GM12891 (cell line): Measurements from ENCODE around the gene SCN4B.

Experiments used
- DNase-seq: peaks from one replicate; pipeline ENCODE4 v3.0.0; 2011; ENCODE audit warnings: low spot score; ENCODE audit not compliant: insufficient read length
- FAIRE-seq: peaks from 2 replicates; lab custom pipeline; 2011; peaks lifted over from hg19 to GRCh38; lab: Jason Lieb, UNC
- PAX5 ChIP-seq: IDR thresholded peaks from 2 replicates; pipeline ENCODE4 v1.6.1; 2011; ENCODE audit warnings: low read length, moderate library complexity, mild to moderate bottlenecking; ENCODE audit not compliant: insufficient read depth, severe bottlenecking
- POLR2A ChIP-seq: IDR thresholded peaks from 2 replicates; pipeline ENCODE4 v1.6.1; 2011; ENCODE audit warnings: low read depth, low read length, control low read depth
- POLR2AphosphoS5 ChIP-seq: IDR thresholded peaks from 2 replicates; pipeline ENCODE4 v1.6.1; 2011; ENCODE audit warnings: low read depth, low read length, control low read depth
- POU2F2 ChIP-seq: IDR thresholded peaks from 2 replicates; pipeline ENCODE4 v1.6.1; 2011; ENCODE audit warnings: low read depth, mild to moderate bottlenecking, control low read depth, low read length, moderate library complexity
- SPI1 ChIP-seq: IDR thresholded peaks from 2 replicates; pipeline ENCODE4 v1.6.1; 2011; ENCODE audit warnings: low read depth, low read length, control low read depth
- TAF1 ChIP-seq: IDR thresholded peaks from 2 replicates; pipeline ENCODE4 v1.6.1; 2011; ENCODE audit warnings: low read depth, low read length, control low read depth

The SCN4B gene

GRCh38 chr11:118112711-118113430 lies 39.8 kb downstream of the SCN4B start:
- no peak for FAIRE-seq
- no peak for DNase-seq
- TF ChIP-seq PAX5, result no peak
- TF ChIP-seq POLR2AphosphoS5, result no peak
- no peak for TF ChIP-seq POLR2A
- TF ChIP-seq POU2F2, result no peak
- TF ChIP-seq SPI1, result no peak
- no peak for TF ChIP-seq TAF1

GRCh38 chr11:118111744-118112035 lies 40.9 kb downstream of the SCN4B start:
- TF ChIP-seq TAF1 (no peak), POLR2A (no peak), POU2F2 (no peak), PAX5 (no peak), POLR2AphosphoS5 (no peak), SPI1 (no peak)
- DNase-seq (no peak), FAIRE-seq (no peak)

GRCh38 chr11:118111019-118111743 lies 41.4 kb downstream of the SCN4B start:
- no peak for FAIRE-seq
- DNase-seq, result no peak

GRCh38 chr11:118109231-118109630 lies 43.4 kb downstream of the SCN4B start:
- TF ChIP-seq SPI1 (no peak), POLR2A (no peak)

More at GRCh38 chr11:118111019-118111743, 41.4 kb downstream of the SCN4B start:
- TF ChIP-seq POU2F2 (no peak), POLR2AphosphoS5 (no peak), PAX5 (no peak), SPI1 (no peak), POLR2A (no peak), TAF1 (no peak)

GRCh38 chr11:118108513-118108912 lies 44.1 kb downstream of the SCN4B start:
- no peak for DNase-seq
- TF ChIP-seq POLR2AphosphoS5, result no peak
- TF ChIP-seq SPI1, result no peak
- TF ChIP-seq POU2F2, result no peak
- no peak for TF ChIP-seq TAF1
- no peak for TF ChIP-seq POLR2A
- TF ChIP-seq PAX5, result no peak
- no peak for FAIRE-seq

More at GRCh38 chr11:118109231-118109630, 43.4 kb downstream of the SCN4B start:
- DNase-seq (no peak), FAIRE-seq (no peak)

- FAIRE-seq (no peak), DNase-seq (no peak)
- no peak for TF ChIP-seq SPI1
- TF ChIP-seq POLR2AphosphoS5, result no peak
- TF ChIP-seq TAF1, result no peak
- TF ChIP-seq PAX5, result no peak
- no peak for TF ChIP-seq POLR2A
- no peak for TF ChIP-seq POU2F2
Measured at GRCh38 chr11:118106789-118107335, 45.8 kb downstream of the SCN4B start.

- no peak for TF ChIP-seq POLR2A
- no peak for TF ChIP-seq POLR2AphosphoS5
- TF ChIP-seq SPI1, result no peak
- no peak for TF ChIP-seq TAF1
- TF ChIP-seq PAX5, result no peak
- TF ChIP-seq POU2F2, result no peak
- FAIRE-seq (no peak), DNase-seq (no peak)
Measured at GRCh38 chr11:118105657-118106305, 46.8 kb downstream of the SCN4B start.

- TF ChIP-seq PAX5, result no peak
- no peak for TF ChIP-seq POLR2AphosphoS5
- TF ChIP-seq POU2F2, result no peak
- TF ChIP-seq TAF1, result no peak
- TF ChIP-seq SPI1, result no peak
- no peak for TF ChIP-seq POLR2A
- FAIRE-seq (no peak), DNase-seq (no peak)
Measured at GRCh38 chr11:118104491-118104890, 48.1 kb downstream of the SCN4B start.

- FAIRE-seq (no peak), DNase-seq (no peak)
- TF ChIP-seq TAF1 (no peak), POLR2AphosphoS5 (no peak), SPI1 (no peak), POLR2A (no peak), POU2F2 (no peak), PAX5 (no peak)
Measured at GRCh38 chr11:118102721-118103261, 49.8 kb downstream of the SCN4B start.
